Esophagus muscularis mucosa (tissue), 4 donors: ENCODE results near the gene ANKRD33B. TPM values are rescaled to one million over a fixed set of nuclear protein-coding genes. Genes with fewer than 3 reads are reported as not detected.

Experiments
- DNase-seq: peaks from one replicate; pipeline ENCODE4 v3.0.0-alpha.2; 2017; ENCODE audit errors: extremely low spot score
- H3K27ac ChIP-seq, 4 donors: fragments of 200-600 bp; sonication (generic); replicated peaks in 1 of 4; 1 replicate in 3 of 4; 2 replicates in 1 of 4; pipeline ENCODE4 v1.5.1; 2016 to 2019; ENCODE audit warnings: mild to moderate bottlenecking in 1 of 4
- H3K27me3 ChIP-seq, 4 donors: fragments of 200-600 bp; sonication (generic); one replicate each; pipeline versions ENCODE4 v1.5.1 to v1.6.0; 2016 to 2019
- H3K36me3 ChIP-seq, 4 donors: fragments of 200-600 bp; sonication (generic); one replicate each; pipeline ENCODE4 v1.5.1; 2016 to 2019
- H3K4me1 ChIP-seq, 4 donors: fragments of 200-600 bp; sonication (generic); one replicate each; pipeline ENCODE4 v1.5.1; 2016 to 2019
- H3K4me3 ChIP-seq, 4 donors: fragments of 200-600 bp; sonication (generic); 1 replicate in 2 of 4; 2 replicates in 2 of 4; pipeline ENCODE4 v1.5.1; 2016 to 2019; ENCODE audit warnings: mild to moderate bottlenecking in 4 of 4, moderate library complexity in 1 of 4
- H3K9me3 ChIP-seq, 4 donors: fragments of 200-600 bp; sonication (generic); 1 replicate in 3 of 4; 2 replicates in 1 of 4; pipeline ENCODE4 v1.5.1; 2016 to 2019
- CTCF ChIP-seq, 3 experiments: fragments of 200-600 bp in 2 of 3; fragments of 450-650 bp in 1 of 3; sonication (generic) in 2 of 3; IDR thresholded peaks; one replicate each; pipeline ENCODE4 v1.5.1; 2017 to 2019; ENCODE audit warnings: antibody characterized with exemption in 3 of 3, mild to moderate bottlenecking in 2 of 3, moderate library complexity in 1 of 3
- EP300 ChIP-seq: sonication (generic); formaldehyde crosslinking; IDR thresholded peaks from one replicate; pipeline ENCODE4 v1.6.1; 2017; ENCODE audit warnings: antibody characterized with exemption
- POLR2A ChIP-seq: fragments of 450-650 bp; IDR thresholded peaks from one replicate; pipeline ENCODE4 v1.6.1; 2017; ENCODE audit warnings: antibody characterized with exemption, moderate library complexity, mild to moderate bottlenecking, low read depth
- POLR2AphosphoS5 ChIP-seq, 2 donors: sonication (generic); formaldehyde crosslinking; IDR thresholded peaks; one replicate each; pipeline ENCODE4 v1.6.1; 2017; ENCODE audit warnings: antibody characterized with exemption in 2 of 2
- WGBS: methylation state at CpG from one replicate; pipeline ENCODE4 v1.1.5; 2018; 5-methylcytosine and 5-hydroxymethylcytosine counted together
- intact Hi-C: fragments of 100-400 bp; cut with DNase I; formaldehyde crosslinking; loops from one replicate; pipeline ENCODE4 v1.15.1; 2023
- total RNA-seq, 4 donors: library from RNA; depleted of rRNA; stranded (reverse); fragments of >200 nt; gene quantifications; one replicate each; pipeline versions ENCODE4 v1.1.0 to v1.2.1, GENCODE V29; 2016

Gene ANKRD33B
- total RNA-seq, 4 donors from 2014 or later: 4.6 to 8.2 (median 6.7) TPM

- WGBS: 64% methylated on average over 6 of the region's 6 CpGs
Measured at GRCh38 chr5:10674582-10674981, 110.7 kb downstream of the ANKRD33B start.

GRCh38 chr5:10675177-10675700, 111.4 kb downstream of the ANKRD33B start:
- TF ChIP-seq POLR2AphosphoS5 (IDR thresholded peaks at IDR 0.05) (no peak), EP300 (no peak), POLR2A (no peak)
- Histone ChIP-seq H3K4me3 (no peak overlapping the region), H3K27ac (no peak overlapping the region), H3K27me3 (peaks cover 0 to 10% (median 0%) of the 10 kb centered on the region in 4 donors), H3K36me3 (peaks cover 25 to 32% (median 30%) of the 10 kb centered on the region in 4 donors), H3K4me1 (no peaks in the 10 kb centered on the region), H3K9me3 (no peaks in the 10 kb centered on the region)
- no peak for DNase-seq
- WGBS: 83% methylated on average over 13 of the region's 14 CpGs
- intact Hi-C loops: no loop called here

More at GRCh38 chr5:10674582-10674981, 110.7 kb downstream of the ANKRD33B start:
- H3K36me3 ChIP-seq: peaks cover 18 to 25% (median 23%) of the 10 kb centered on the region in 4 donors
- no peaks in the 10 kb centered on the region for H3K4me1 ChIP-seq
- TF ChIP-seq POLR2A (no peak), POLR2AphosphoS5 (IDR thresholded peaks at IDR 0.05) (no peak), EP300 (no peak), CTCF (IDR thresholded peaks at IDR 0.05) (no peak)
- H3K27me3 ChIP-seq: peaks cover 0 to 10% (median 0%) of the 10 kb centered on the region in 4 donors
- intact Hi-C loops: no loop called here
- H3K9me3 ChIP-seq: no peaks in the 10 kb centered on the region
- H3K4me3 ChIP-seq: no peak overlapping the region
- H3K27ac ChIP-seq: no peak overlapping the region
- no peak for DNase-seq

- no peak overlapping the region for H3K27ac ChIP-seq
- WGBS: 56% methylated on average over 4 of the region's 4 CpGs
- DNase-seq: no peak
- intact Hi-C loops: no loop called here
- no peaks in the 10 kb centered on the region for H3K4me1 ChIP-seq
- H3K27me3 ChIP-seq: peaks cover 0 to 7% (median 0%) of the 10 kb centered on the region in 4 donors
- no peak for TF ChIP-seq POLR2A
- no peak for TF ChIP-seq POLR2AphosphoS5 (IDR thresholded peaks at IDR 0.05)
- TF ChIP-seq EP300: no peak
- no peak for TF ChIP-seq CTCF (IDR thresholded peaks at IDR 0.05)
- H3K9me3 ChIP-seq: no peaks in the 10 kb centered on the region
- H3K36me3 ChIP-seq: peaks cover 35 to 42% (median 40%) of the 10 kb centered on the region in 4 donors
- H3K4me3 ChIP-seq: no peak overlapping the region
Measured at GRCh38 chr5:10676224-10676623, 112.4 kb downstream of the ANKRD33B start.

- WGBS: 96% methylated on average over 1 of the region's 1 CpG
Measured at GRCh38 chr5:10676946-10677345, 113.1 kb downstream of the ANKRD33B start.

GRCh38 chr5:10677533-10677932, 113.7 kb downstream of the ANKRD33B start:
- TF ChIP-seq POLR2A (no peak), POLR2AphosphoS5 (IDR thresholded peaks at IDR 0.05) (no peak), CTCF (IDR thresholded peaks at IDR 0.05) (no peak), EP300 (no peak)
- intact Hi-C loops: no loop called here
- no peak overlapping the region for H3K4me3 ChIP-seq
- no peaks in the 10 kb centered on the region for H3K9me3 ChIP-seq
- no peaks in the 10 kb centered on the region for H3K4me1 ChIP-seq
- DNase-seq: no peak
- H3K36me3 ChIP-seq: peaks cover 46 to 55% (median 53%) of the 10 kb centered on the region in 4 donors
- H3K27me3 ChIP-seq: peaks cover 0 to 6% (median 0%) of the 10 kb centered on the region in 4 donors
- 98% methylated on average over 7 of the region's 7 CpGs for WGBS
- no peak overlapping the region for H3K27ac ChIP-seq

More at GRCh38 chr5:10676946-10677345, 113.1 kb downstream of the ANKRD33B start:
- intact Hi-C loops: no loop called here
- Histone ChIP-seq H3K9me3 (no peaks in the 10 kb centered on the region), H3K4me3 (no peak overlapping the region), H3K36me3 (peaks cover 40 to 49% (median 47%) of the 10 kb centered on the region in 4 donors), H3K27me3 (peaks cover 0 to 6% (median 0%) of the 10 kb centered on the region in 4 donors), H3K27ac (no peak overlapping the region), H3K4me1 (no peaks in the 10 kb centered on the region)
- TF ChIP-seq CTCF (IDR thresholded peaks at IDR 0.05) (no peak), EP300 (no peak), POLR2A (no peak), POLR2AphosphoS5 (IDR thresholded peaks at IDR 0.05) (no peak)
- no peak for DNase-seq
